HCT116 (cell line): ENCODE data around the gene CNNM4. TPM values are rescaled to one million over a fixed set of nuclear protein-coding genes. Genes with fewer than 3 reads are reported as not detected.

Experiments
- ATAC-seq: fragments of 200-7000 bp; cut with Tn5 transposase; 2 replicates; pipeline ENCODE4 v1.9.1; 2020; ENCODE audit warnings: mild to moderate bottlenecking, moderate library complexity
- BruUV-seq: library from RNA; stranded (reverse); fragments of 400-500 nt; replicated peaks from 2 replicates; lab custom pipeline; 2021; lab: Mats Ljungman, UMichigan
- CTCF ChIA-PET: fragments of 300-600 bp; sonication (Branson Sonifier 250); formaldehyde crosslinking; loops from one replicate; lab custom pipeline; 2021; ENCODE audit warnings: antibody characterized with exemption; lab: Charles Lee
- POLR2A ChIA-PET: fragments of 300-600, 350-600 bp; sonication (Branson Sonifier 250); formaldehyde crosslinking; loops from one replicate; lab custom pipeline; 2021; ENCODE audit warnings: antibody characterized with exemption; lab: Charles Lee
- RAD21 ChIA-PET, 2 experiments: fragments of 300-600 bp; sonication (Branson Sonifier 250); formaldehyde crosslinking; loops; one replicate each; lab custom pipeline; 2023; ENCODE audit warnings: low total read pairs in 2 of 2; ENCODE audit not compliant: uncharacterized antibody in 2 of 2, unreplicated experiment in 2 of 2, low non-redundant PET in 1 of 2; lab: Charles Lee
- DNase-seq: peaks from one replicate; pipeline ENCODE4 v3.0.0-alpha.2; 2010; ENCODE audit warnings: low read depth, low spot score
- H2AFZ ChIP-seq: fragments of 200-600 bp; shearing (Covaris generic), sonication (generic); 2 replicates; pipeline ENCODE4 v1.6.1; 2017; ENCODE audit warnings: low read depth, mixed run types, mixed read lengths, antibody characterized with exemption, low read length; ENCODE audit not compliant: poor library complexity, severe bottlenecking
- H3K27ac ChIP-seq: 2 replicates; pipeline ENCODE4 v1.5.1; 2012; ENCODE audit warnings: low read depth, low read length
- H3K27me3 ChIP-seq: fragments of 200-600 bp; sonication (generic); 2 replicates; pipeline ENCODE4 v1.6.1; 2016; ENCODE audit warnings: mixed run types, low read length, mixed read lengths; ENCODE audit not compliant: insufficient read depth
- H3K36me3 ChIP-seq, 2 experiments: fragments of 200-500 bp in 1 of 2; fragments of 200-600 bp in 1 of 2; sonication (Bioruptor generic) in 1 of 2; sonication (generic) in 1 of 2; 2 replicates each; pipeline versions ENCODE4 v1.5.1 to v1.6.1; 2014 to 2016; ENCODE audit warnings: low read length in 2 of 2, inconsistent platforms in 1 of 2, mixed read lengths in 1 of 2, mixed run types in 1 of 2; ENCODE audit not compliant: insufficient read depth in 2 of 2, control insufficient read depth in 1 of 2
- H3K4me1 ChIP-seq, 2 experiments: fragments of 200-600 bp in 1 of 2; sonication (generic) in 1 of 2; 2 replicates each; pipeline versions ENCODE4 v1.5.1 to v1.6.1; 2012 to 2017; ENCODE audit warnings: low read length in 2 of 2, inconsistent platforms in 1 of 2, mild to moderate bottlenecking in 1 of 2, mixed read lengths in 1 of 2, mixed run types in 1 of 2, moderate library complexity in 1 of 2; ENCODE audit not compliant: insufficient read depth in 2 of 2, control insufficient read depth in 1 of 2
- H3K4me2 ChIP-seq: fragments of 200-600 bp; sonication (generic); 2 replicates; pipeline ENCODE4 v1.6.1; 2017; ENCODE audit warnings: mixed run types, low read length, mixed read lengths
- H3K4me3 ChIP-seq, 2 experiments: fragments of 200-600 bp in 1 of 2; sonication (generic) in 1 of 2; replicated peaks in 1 of 2; 2 replicates each; pipeline ENCODE4 v1.5.1; 2011 to 2016; ENCODE audit warnings: low read length in 2 of 2, control low read depth in 1 of 2, low read depth in 1 of 2, mild to moderate bottlenecking in 1 of 2, mixed read lengths in 1 of 2, mixed run types in 1 of 2
- H3K79me2 ChIP-seq: fragments of 200-600 bp; sonication (generic); 2 replicates; pipeline ENCODE4 v1.6.1; 2017; ENCODE audit warnings: mild to moderate bottlenecking, mixed run types, low read length, moderate library complexity, mixed read lengths; ENCODE audit not compliant: insufficient read depth
- H3K9ac ChIP-seq: fragments of 200-600 bp; sonication (generic); 2 replicates; pipeline ENCODE4 v1.6.1; 2016; ENCODE audit warnings: low read length, mixed read lengths
- H3K9me2 ChIP-seq: fragments of 200-600 bp; sonication (generic), shearing (Covaris generic); 2 replicates; pipeline ENCODE4 v1.6.1; 2017; ENCODE audit warnings: mixed run types, mild to moderate bottlenecking, moderate library complexity; ENCODE audit not compliant: insufficient read depth
- H3K9me3 ChIP-seq, 2 experiments: fragments of 200-500 bp in 1 of 2; fragments of 200-600 bp in 1 of 2; sonication (Bioruptor generic) in 1 of 2; sonication (generic) in 1 of 2; 2 replicates each; pipeline ENCODE4 v1.6.1; 2014 to 2017; ENCODE audit warnings: low read length in 2 of 2, mixed read lengths in 2 of 2, inconsistent platforms in 1 of 2, low read depth in 1 of 2, mild to moderate bottlenecking in 1 of 2, mixed run types in 1 of 2, moderate library complexity in 1 of 2; ENCODE audit not compliant: control insufficient read depth in 1 of 2, insufficient read depth in 1 of 2
- H4K20me1 ChIP-seq: fragments of 200-600 bp; sonication (generic), shearing (Covaris generic); 2 replicates; pipeline ENCODE4 v1.6.1; 2017; ENCODE audit warnings: mixed run types, mild to moderate bottlenecking, moderate library complexity; ENCODE audit not compliant: insufficient read depth
- ATF3 ChIP-seq: IDR thresholded peaks from 2 replicates; pipeline ENCODE4 v1.6.1; 2012
- CEBPB ChIP-seq: IDR thresholded peaks from 2 replicates; pipeline ENCODE4 v1.6.1; 2012; ENCODE audit warnings: low read depth
- EGR1 ChIP-seq: IDR thresholded peaks from 2 replicates; pipeline ENCODE4 v1.6.1; 2012; ENCODE audit warnings: low read depth
- ELF1 ChIP-seq: IDR thresholded peaks from 2 replicates; pipeline ENCODE4 v1.6.1; 2012; ENCODE audit warnings: low read depth, borderline replicate concordance
- EZH2 ChIP-seq: fragments of 200-600 bp; sonication (generic); IDR thresholded peaks from 2 replicates; pipeline ENCODE4 v1.6.1; 2017; ENCODE audit warnings: antibody characterized with exemption, mixed run types
- EZH2phosphoT487 ChIP-seq: fragments of 200-600 bp; IDR thresholded peaks from 2 replicates; pipeline ENCODE4 v1.6.1; 2018; ENCODE audit warnings: antibody characterized with exemption, borderline replicate concordance
- JUND ChIP-seq: IDR thresholded peaks from 2 replicates; pipeline ENCODE4 v1.6.1; 2012
- SIN3A ChIP-seq: IDR thresholded peaks from 2 replicates; pipeline ENCODE4 v1.6.1; 2012; ENCODE audit warnings: low read depth
- SP1 ChIP-seq: IDR thresholded peaks from 2 replicates; pipeline ENCODE4 v1.6.1; 2012; ENCODE audit warnings: low read depth
- SRF ChIP-seq: IDR thresholded peaks from 2 replicates; pipeline ENCODE4 v1.6.1; 2012; ENCODE audit warnings: low read depth
- TCF7L2 ChIP-seq: IDR thresholded peaks from 2 replicates; pipeline ENCODE4 v1.7.0; 2011; ENCODE audit warnings: borderline replicate concordance, inconsistent platforms; ENCODE audit not compliant: insufficient read depth, insufficient read length; ENCODE audit errors: extremely low read depth
- intact Hi-C: fragments of 100-400 bp; cut with micrococcal nuclease; formaldehyde crosslinking; loops from 2 replicates; pipeline ENCODE4 v1.10.0; 2022
- total RNA-seq: library from RNA; stranded (reverse); gene quantifications from one replicate; pipeline ENCODE4 v1.2.1, GENCODE V29; 2021; ENCODE audit not compliant: unreplicated experiment
- TF ChIP-seq, protein P1 (sequence below): IDR thresholded peaks from 2 replicates; pipeline ENCODE4 v1.6.1; 2012; ENCODE audit warnings: low read depth
- TF ChIP-seq, protein P2 (sequence below): IDR thresholded peaks from 2 replicates; pipeline ENCODE4 v1.6.1; 2011; ENCODE audit warnings: mild to moderate bottlenecking, low read length, moderate library complexity; ENCODE audit not compliant: insufficient replicate concordance; ENCODE audit errors: extremely low read depth

The CNNM4 gene
- total RNA-seq, 1 experiment from 2014 or later = 7.9 TPM

- RAD21 ChIA-PET = no interaction called here
- H3K4me2 ChIP-seq = no peak overlapping the region
- H3K4me3 ChIP-seq = no peak overlapping the region
- intact Hi-C loops = no loop called here
- POLR2A ChIA-PET = no interaction called here
- H3K36me3 ChIP-seq = peaks cover 11 to 12% of the 10 kb centered on the region in 2 experiments; a peak in 3 of 4 replicates
- no peaks in the 10 kb centered on the region for H3K4me1 ChIP-seq
- H3K9me3 ChIP-seq = no peaks in the 10 kb centered on the region
- no peaks in the 10 kb centered on the region for H3K79me2 ChIP-seq
- no peak overlapping the region for H3K27ac ChIP-seq
- no TSS peak for BruUV-seq
- no peak for DNase-seq
- H2AFZ ChIP-seq = no peak overlapping the region
- no peak for TF ChIP-seq SIN3A
- no peak for TF ChIP-seq ATF3
- no peak for TF ChIP-seq SRF
- TF ChIP-seq TCF7L2 = no peak
- TF ChIP-seq EZH2phosphoT487 = no peak
- TF ChIP-seq SP1 = no peak
- TF ChIP-seq JUND = no peak
- TF ChIP-seq EGR1 = no peak
- TF ChIP-seq, all 23 proteins: peak for 0
- Histone ChIP-seq H3K9me2 (no peaks in the 10 kb centered on the region), H4K20me1 (no peaks in the 10 kb centered on the region), H3K27me3 (no peaks in the 10 kb centered on the region), H3K9ac (no peak overlapping the region)
- ATAC-seq = no peak
- CTCF ChIA-PET = no interaction called here
These were observed 86.1 kb downstream of the CNNM4 start for GRCh38 chr2:96846825-96847224.

DNA sequence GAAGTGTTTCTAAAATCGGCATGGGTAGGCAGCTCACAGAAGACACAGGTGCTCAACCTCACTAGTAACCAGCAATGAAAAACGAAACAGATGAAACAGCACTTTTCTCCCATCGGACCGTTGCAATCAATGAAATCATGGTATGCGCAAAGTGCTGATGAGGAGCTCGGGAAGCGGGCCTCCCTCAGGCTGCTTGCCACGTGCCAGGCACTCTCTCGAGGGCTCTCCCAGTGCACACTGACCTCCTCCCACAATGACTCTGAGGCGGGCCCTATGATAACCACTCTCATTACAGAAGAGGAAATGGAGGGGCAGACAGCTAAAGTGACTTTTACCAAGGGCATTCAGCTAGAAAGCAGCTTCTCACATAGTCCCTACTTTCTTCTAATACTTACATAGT is 86.9 kb downstream of the CNNM4 start:
- intact Hi-C loops = no loop called here
- Histone ChIP-seq H3K79me2 (no peaks in the 10 kb centered on the region), H3K9me2 (no peaks in the 10 kb centered on the region), H3K36me3 (peaks cover 14 to 18% of the 10 kb centered on the region in 2 experiments; a peak in 3 of 4 replicates), H3K27me3 (no peaks in the 10 kb centered on the region), H2AFZ (no peak overlapping the region), H3K9me3 (no peaks in the 10 kb centered on the region), H3K4me1 (no peaks in the 10 kb centered on the region), H3K9ac (no peak overlapping the region), H3K27ac (no peak overlapping the region), H3K4me3 (no peak overlapping the region), H4K20me1 (no peaks in the 10 kb centered on the region), H3K4me2 (no peak overlapping the region)
- BruUV-seq = no TSS peak
- POLR2A ChIA-PET = no interaction called here
- TF ChIP-seq ELF1 = no peak
- no peak for TF ChIP-seq ATF3
- TF ChIP-seq CEBPB = no peak
- TF ChIP-seq EZH2 = no peak
- TF ChIP-seq, protein P1, sequence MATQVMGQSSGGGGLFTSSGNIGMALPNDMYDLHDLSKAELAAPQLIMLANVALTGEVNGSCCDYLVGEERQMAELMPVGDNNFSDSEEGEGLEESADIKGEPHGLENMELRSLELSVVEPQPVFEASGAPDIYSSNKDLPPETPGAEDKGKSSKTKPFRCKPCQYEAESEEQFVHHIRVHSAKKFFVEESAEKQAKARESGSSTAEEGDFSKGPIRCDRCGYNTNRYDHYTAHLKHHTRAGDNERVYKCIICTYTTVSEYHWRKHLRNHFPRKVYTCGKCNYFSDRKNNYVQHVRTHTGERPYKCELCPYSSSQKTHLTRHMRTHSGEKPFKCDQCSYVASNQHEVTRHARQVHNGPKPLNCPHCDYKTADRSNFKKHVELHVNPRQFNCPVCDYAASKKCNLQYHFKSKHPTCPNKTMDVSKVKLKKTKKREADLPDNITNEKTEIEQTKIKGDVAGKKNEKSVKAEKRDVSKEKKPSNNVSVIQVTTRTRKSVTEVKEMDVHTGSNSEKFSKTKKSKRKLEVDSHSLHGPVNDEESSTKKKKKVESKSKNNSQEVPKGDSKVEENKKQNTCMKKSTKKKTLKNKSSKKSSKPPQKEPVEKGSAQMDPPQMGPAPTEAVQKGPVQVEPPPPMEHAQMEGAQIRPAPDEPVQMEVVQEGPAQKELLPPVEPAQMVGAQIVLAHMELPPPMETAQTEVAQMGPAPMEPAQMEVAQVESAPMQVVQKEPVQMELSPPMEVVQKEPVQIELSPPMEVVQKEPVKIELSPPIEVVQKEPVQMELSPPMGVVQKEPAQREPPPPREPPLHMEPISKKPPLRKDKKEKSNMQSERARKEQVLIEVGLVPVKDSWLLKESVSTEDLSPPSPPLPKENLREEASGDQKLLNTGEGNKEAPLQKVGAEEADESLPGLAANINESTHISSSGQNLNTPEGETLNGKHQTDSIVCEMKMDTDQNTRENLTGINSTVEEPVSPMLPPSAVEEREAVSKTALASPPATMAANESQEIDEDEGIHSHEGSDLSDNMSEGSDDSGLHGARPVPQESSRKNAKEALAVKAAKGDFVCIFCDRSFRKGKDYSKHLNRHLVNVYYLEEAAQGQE = no peak
- no peak for TF ChIP-seq SIN3A
- TF ChIP-seq EGR1 = no peak
- TF ChIP-seq EZH2phosphoT487 = no peak
- TF ChIP-seq, protein P2, sequence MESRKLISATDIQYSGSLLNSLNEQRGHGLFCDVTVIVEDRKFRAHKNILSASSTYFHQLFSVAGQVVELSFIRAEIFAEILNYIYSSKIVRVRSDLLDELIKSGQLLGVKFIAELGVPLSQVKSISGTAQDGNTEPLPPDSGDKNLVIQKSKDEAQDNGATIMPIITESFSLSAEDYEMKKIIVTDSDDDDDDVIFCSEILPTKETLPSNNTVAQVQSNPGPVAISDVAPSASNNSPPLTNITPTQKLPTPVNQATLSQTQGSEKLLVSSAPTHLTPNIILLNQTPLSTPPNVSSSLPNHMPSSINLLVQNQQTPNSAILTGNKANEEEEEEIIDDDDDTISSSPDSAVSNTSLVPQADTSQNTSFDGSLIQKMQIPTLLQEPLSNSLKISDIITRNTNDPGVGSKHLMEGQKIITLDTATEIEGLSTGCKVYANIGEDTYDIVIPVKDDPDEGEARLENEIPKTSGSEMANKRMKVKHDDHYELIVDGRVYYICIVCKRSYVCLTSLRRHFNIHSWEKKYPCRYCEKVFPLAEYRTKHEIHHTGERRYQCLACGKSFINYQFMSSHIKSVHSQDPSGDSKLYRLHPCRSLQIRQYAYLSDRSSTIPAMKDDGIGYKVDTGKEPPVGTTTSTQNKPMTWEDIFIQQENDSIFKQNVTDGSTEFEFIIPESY = no peak
- CTCF ChIA-PET = no interaction called here
- DNase-seq (no peak), ATAC-seq (no peak)
- RAD21 ChIA-PET = no interaction called here
